Lung (tissue), 12 donors: ENCODE measurements around the gene NSD1. TPM values are rescaled to one million over a fixed set of nuclear protein-coding genes. Genes with fewer than 3 reads are reported as not detected.

Experiments used
- ATAC-seq: fragments of 200-7000 bp; cut with Tn5 transposase; one replicate; pipeline ENCODE4 v1.9.1; 2020; ENCODE audit warnings: moderate number of reproducible peaks; ENCODE audit not compliant: insufficient read depth, low FRiP score
- DNase-seq, 3 donors: peaks; one replicate each; pipeline ENCODE4 v3.0.0-alpha.2; 2013 to 2017
- H3K27ac ChIP-seq, 2 donors: one replicate each; pipeline ENCODE4 v1.5.1; 2013; ENCODE audit warnings: mild to moderate bottlenecking in 2 of 2, moderate library complexity in 2 of 2, control low read depth in 1 of 2, inconsistent platforms in 1 of 2, low read depth in 1 of 2, low read length in 1 of 2
- H3K27me3 ChIP-seq, 3 donors: one replicate each; pipeline ENCODE4 v1.5.1; 2013; ENCODE audit warnings: low read length in 2 of 3; ENCODE audit not compliant: control insufficient read depth in 3 of 3, insufficient read depth in 3 of 3
- H3K36me3 ChIP-seq, 4 donors: one replicate each; pipeline ENCODE4 v1.5.1; 2013; ENCODE audit warnings: low read length in 4 of 4, mild to moderate bottlenecking in 1 of 4, moderate library complexity in 1 of 4; ENCODE audit not compliant: control insufficient read depth in 4 of 4, insufficient read depth in 4 of 4
- H3K4me1 ChIP-seq, 5 donors: one replicate each; pipeline ENCODE4 v1.5.1; 2013; ENCODE audit warnings: low read length in 5 of 5, mild to moderate bottlenecking in 2 of 5, moderate library complexity in 1 of 5; ENCODE audit not compliant: control insufficient read depth in 5 of 5, insufficient read depth in 5 of 5
- H3K4me3 ChIP-seq: one replicate; pipeline ENCODE4 v1.5.1; 2013; ENCODE audit warnings: mild to moderate bottlenecking, control low read depth, moderate library complexity
- H3K9ac ChIP-seq, 2 donors: one replicate each; pipeline ENCODE4 v1.5.1; 2013; ENCODE audit warnings: low read length in 2 of 2, control low read depth in 1 of 2; ENCODE audit not compliant: insufficient read depth in 1 of 2
- H3K9me3 ChIP-seq, 4 donors: one replicate each; pipeline ENCODE4 v1.5.1; 2013; ENCODE audit warnings: low read length in 3 of 4, mild to moderate bottlenecking in 1 of 4, moderate library complexity in 1 of 4; ENCODE audit not compliant: control insufficient read depth in 4 of 4, insufficient read depth in 3 of 4
- WGBS, 2 donors: extraction: QIAGEN DNeasy Blood & Tissue Kit; methylation state at CpG; one replicate each; pipeline ENCODE4 v1.1.7; 2013; 5-methylcytosine and 5-hydroxymethylcytosine counted together
- polyA plus RNA-seq, 2 donors: library from polyadenylated mRNA; stranded (reverse); fragments of 200-250 nt; gene quantifications; one replicate each; pipeline ENCODE4 v1.2.1, GENCODE V29; 2013
- total RNA-seq, 2 donors: library from RNA; depleted of rRNA in 1 of 2; stranded (reverse); fragments of >200 nt in 1 of 2; gene quantifications; one replicate each; pipeline ENCODE4 v1.2.1, GENCODE V29; 2014 to 2021
- TF ChIP-seq, protein P1 (sequence below): IDR thresholded peaks from 2 replicates; pipeline ENCODE4 v1.5.1; 2012; ENCODE audit warnings: mild to moderate bottlenecking; ENCODE audit errors: control extremely low read depth, extremely low read depth
- donor health status: control.
- donor health status: control.
- donor health status: Bipolar disorder and iron deficiency.
- donor health status: healthy.
- donor health status: DM: yes; HTN: yes; CAD: no.

The NSD1 gene
- total and polyA plus RNA-seq, 4 donors: 8.0 to 81.7 (median 43.2) TPM

DNA sequence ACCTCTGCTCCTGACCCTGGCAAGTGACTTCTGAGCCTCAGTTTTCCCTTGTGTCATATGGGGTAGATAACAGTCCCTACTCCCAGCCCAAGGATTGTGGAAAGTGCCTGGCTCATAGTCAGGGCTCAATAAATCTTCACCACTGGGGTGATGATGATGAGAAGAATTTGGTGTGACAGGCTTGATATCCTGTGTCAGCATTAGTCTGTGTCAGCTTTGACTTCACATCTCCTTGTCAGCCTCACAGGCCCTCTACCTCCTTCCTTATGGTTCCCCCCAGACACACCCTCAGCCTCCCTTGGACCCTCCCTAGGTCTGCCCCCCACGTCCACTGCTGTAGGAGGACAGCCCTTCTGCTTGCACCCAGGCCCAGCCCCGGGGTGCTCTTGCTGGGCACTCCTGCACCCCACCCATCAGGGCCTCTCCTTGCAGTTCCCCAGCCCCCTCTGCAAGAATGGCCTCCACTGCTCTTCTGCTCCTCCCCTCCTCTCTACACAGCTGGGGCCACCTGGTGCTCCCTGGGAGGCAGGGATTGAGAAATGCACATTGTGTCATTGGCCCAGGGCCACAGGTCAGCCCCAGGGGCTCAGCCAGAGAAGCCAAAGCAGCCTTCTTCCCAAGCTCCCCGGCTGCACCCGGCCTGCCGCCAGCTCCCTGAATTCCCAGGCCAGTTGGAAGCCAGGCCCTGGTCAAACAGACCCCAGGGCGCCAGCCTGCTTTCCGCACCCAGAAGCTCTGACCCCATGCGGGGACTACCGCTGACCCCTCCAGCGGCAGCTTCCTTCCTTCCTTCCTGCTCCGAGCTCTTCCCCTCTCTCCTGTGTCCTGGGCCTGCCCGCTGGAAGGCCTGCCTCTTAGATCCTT is 39.1 kb upstream of the NSD1 start:
- TF ChIP-seq, protein P1, sequence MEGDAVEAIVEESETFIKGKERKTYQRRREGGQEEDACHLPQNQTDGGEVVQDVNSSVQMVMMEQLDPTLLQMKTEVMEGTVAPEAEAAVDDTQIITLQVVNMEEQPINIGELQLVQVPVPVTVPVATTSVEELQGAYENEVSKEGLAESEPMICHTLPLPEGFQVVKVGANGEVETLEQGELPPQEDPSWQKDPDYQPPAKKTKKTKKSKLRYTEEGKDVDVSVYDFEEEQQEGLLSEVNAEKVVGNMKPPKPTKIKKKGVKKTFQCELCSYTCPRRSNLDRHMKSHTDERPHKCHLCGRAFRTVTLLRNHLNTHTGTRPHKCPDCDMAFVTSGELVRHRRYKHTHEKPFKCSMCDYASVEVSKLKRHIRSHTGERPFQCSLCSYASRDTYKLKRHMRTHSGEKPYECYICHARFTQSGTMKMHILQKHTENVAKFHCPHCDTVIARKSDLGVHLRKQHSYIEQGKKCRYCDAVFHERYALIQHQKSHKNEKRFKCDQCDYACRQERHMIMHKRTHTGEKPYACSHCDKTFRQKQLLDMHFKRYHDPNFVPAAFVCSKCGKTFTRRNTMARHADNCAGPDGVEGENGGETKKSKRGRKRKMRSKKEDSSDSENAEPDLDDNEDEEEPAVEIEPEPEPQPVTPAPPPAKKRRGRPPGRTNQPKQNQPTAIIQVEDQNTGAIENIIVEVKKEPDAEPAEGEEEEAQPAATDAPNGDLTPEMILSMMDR: no peak
- peak overlapping the region in 1 of 2 donors; percentile 12 for H3K27ac ChIP-seq
- peaks cover 0 to 83% (median 51%) of the 10 kb centered on the region in 5 donors for H3K4me1 ChIP-seq
- peak; percentile 48 for ATAC-seq
- WGBS, 2 donors: 47 to 54% methylated on average over 12 of the region's 12 CpGs
- peak; percentile 98 to 99 (median 99) for DNase-seq
- H3K9me3 ChIP-seq: peaks cover 0 to 2% (median 0%) of the 10 kb centered on the region in 4 donors
- no peaks in the 10 kb centered on the region for H3K27me3 ChIP-seq
- H3K9ac ChIP-seq: no peak overlapping the region
- no peak overlapping the region for H3K4me3 ChIP-seq
- H3K36me3 ChIP-seq: peaks cover 0 to 72% (median 25%) of the 10 kb centered on the region in 4 donors

DNA sequence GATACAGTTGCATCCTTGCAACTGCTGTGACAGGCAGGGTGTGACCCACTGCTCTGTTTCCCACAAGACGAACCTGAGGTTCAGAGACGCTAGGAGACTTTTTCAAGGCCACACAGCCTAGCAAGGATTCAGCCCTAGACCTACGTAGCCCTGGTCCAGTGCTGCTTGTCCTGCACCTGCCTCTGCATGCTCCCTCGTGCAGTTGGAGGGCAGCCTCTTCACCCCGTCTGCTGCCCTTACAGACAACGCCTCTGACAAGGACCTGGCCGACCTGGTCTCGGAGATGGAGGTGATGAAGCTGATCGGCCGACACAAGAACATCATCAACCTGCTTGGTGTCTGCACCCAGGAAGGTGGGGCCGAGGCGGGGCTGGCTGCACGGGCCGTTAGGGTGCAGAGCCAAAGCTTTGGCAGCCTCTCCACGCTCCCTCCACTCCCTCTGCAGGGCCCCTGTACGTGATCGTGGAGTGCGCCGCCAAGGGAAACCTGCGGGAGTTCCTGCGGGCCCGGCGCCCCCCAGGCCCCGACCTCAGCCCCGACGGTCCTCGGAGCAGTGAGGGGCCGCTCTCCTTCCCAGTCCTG is 38.4 kb upstream of the NSD1 start:
- 77 to 85% methylated on average over 28 of the region's 28 CpGs for WGBS, 2 donors
- Histone ChIP-seq H3K4me3 (no peak overlapping the region), H3K36me3 (peaks cover 0 to 67% (median 22%) of the 10 kb centered on the region in 4 donors), H3K27ac (peak overlapping the region in 1 of 2 donors; percentile 12), H3K9ac (no peak overlapping the region), H3K4me1 (peaks cover 0 to 78% (median 47%) of the 10 kb centered on the region in 5 donors), H3K9me3 (peaks cover 0 to 2% (median 0%) of the 10 kb centered on the region in 4 donors), H3K27me3 (no peaks in the 10 kb centered on the region)
- TF ChIP-seq, protein P1: no peak
- DNase-seq (no peak), ATAC-seq (no peak)

DNA sequence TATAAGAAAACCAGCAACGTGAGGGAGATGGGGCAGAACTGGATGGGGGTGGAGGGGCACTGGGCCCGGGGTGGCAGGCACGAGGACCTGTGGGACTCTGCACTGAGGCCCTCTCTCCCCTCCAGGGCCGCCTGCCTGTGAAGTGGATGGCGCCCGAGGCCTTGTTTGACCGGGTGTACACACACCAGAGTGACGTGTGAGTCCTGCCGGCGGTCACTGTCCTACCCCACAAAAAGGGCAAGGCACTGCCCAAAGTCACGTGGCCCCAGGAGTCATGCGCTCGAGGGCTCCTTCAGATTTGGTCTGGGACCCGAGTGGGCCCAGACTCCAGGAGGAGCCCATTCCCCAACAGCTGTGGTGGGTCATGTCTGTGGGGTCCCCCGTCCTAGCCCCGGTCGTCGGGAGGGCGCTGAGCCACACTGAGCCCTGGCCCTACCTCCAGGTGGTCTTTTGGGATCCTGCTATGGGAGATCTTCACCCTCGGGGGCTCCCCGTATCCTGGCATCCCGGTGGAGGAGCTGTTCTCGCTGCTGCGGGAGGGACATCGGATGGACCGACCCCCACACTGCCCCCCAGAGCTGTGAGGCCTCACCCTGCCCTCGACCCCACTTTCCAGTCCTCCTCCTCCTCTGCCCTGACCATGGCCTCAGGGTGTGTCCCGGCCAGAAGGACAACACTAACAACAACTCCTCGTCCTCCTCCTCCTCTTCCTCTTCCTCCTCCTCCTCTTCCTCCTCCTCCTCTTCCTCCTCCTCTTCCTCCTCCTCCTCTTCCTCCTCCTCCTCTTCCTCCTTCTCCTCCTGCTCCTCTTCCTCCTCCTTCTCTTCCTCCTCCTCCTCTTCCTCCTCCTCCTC is 37.2 kb upstream of the NSD1 start:
- H3K4me1 ChIP-seq: peaks cover 0 to 74% (median 40%) of the 10 kb centered on the region in 5 donors
- no peaks in the 10 kb centered on the region for H3K27me3 ChIP-seq
- no peak overlapping the region for H3K4me3 ChIP-seq
- H3K9ac ChIP-seq: no peak overlapping the region
- WGBS, 2 donors: 83 to 87% methylated on average over 29 of the region's 29 CpGs
- H3K27ac ChIP-seq: peak overlapping the region in 1 of 2 donors; percentile 20
- ATAC-seq (no peak), DNase-seq (no peak)
- peaks cover 0 to 54% (median 16%) of the 10 kb centered on the region in 4 donors for H3K36me3 ChIP-seq
- TF ChIP-seq, protein P1: no peak
- H3K9me3 ChIP-seq: peaks cover 0 to 2% (median 0%) of the 10 kb centered on the region in 4 donors
